Muscle of back (tissue), 11 donors: ENCODE data around the gene DLG2. TPM values are rescaled to one million over a fixed set of nuclear protein-coding genes. Genes with fewer than 3 reads are reported as not detected.

Experiments
- DNase-seq, 3 donors: peaks; one replicate each; pipeline versions ENCODE4 v3.0.0 to v3.0.0-alpha.2; 2013
- polyA plus RNA-seq, 10 donors: library from polyadenylated mRNA; unstranded; fragments of 120-200 nt; gene quantifications; one replicate each; pipeline ENCODE4 v1.2.1, GENCODE V29; 2013; ENCODE audit not compliant: insufficient read length in 10 of 10

The DLG2 gene
- polyA plus RNA-seq, 10 donors: 7.0 to 15.2 (median 10.4) TPM

DNA sequence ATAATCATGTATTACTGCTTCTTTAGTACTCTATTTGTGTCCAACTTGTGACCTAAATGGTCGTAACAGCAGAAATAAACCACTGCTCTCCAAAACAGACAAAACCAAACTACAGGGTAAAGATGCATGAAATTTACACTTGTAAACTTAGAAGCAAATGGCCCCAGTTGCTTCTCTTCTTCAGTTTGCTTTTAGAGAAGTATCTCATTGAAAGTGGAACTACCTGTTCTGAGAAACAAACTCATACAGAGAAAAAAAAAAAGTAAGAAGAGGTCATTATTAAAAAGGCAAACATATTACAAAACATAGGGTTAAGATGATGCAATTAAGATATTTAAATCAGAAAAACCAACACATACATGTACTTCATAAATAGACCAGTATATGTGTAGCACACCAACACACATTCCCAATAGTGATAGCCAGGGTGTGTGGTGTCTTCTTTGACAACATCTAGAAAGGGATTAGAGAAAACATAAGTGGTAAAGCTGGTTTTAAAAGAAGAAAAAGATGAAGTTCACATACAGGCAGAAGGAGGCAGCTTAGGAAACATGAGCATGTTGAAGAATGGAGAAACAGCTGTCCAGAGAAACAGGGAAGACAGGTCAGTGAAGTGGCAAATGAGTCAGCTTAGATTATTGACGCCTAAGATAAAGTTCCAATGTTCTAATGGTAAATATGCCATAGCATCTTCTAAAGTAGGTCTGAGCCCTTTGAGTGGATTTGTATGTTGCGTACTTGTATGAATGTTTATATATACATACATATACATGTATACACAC lies 1496.3 kb downstream of the DLG2 start:
- no peak for DNase-seq

DNA sequence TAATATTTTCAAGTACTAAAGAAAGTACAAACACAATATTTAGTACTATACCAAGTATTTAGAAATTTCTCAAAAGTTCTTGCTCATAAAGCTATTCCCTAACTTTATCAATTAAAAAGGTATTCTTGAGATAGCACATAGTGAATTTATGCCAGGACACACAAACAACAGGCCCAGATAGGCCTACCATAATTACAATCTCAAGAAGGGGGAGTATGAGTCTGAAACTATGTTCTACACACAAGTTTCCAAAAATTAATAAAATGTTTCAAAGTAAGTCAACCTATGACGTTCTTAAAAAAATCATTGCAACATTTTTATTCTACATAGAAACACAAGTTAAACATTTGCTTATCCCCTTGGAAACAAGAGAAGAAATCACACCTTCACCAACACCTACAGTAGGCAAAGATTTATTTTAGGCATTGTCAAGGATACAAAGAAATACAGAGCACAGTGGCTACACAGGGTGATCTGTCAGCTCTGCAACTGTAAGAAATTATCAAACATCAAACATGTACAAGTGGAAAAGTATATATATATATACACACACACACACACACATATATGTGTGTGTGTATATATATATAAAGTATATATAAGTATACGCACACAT lies 1497.1 kb downstream of the DLG2 start:
- no peak for DNase-seq

DNA sequence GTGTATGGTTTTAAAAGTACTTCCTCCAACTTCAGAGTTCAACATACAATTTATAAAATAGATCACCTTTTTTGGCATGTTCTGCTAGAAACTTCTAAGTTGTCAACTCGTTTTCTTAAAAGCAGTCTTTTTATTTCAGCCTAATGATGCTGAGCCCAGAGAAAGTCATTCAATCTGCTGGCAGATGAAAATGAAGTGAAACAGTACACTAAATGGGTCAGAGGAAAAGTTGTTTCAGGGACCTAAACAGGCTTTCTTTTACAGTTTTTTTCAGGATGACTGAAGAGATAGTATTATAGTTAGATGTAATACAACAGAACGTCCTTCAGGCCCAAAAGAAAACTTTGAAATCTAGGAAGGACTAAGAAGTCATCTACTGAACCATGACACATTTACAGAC lies 1498.3 kb downstream of the DLG2 start:
- no peak for DNase-seq

DNA sequence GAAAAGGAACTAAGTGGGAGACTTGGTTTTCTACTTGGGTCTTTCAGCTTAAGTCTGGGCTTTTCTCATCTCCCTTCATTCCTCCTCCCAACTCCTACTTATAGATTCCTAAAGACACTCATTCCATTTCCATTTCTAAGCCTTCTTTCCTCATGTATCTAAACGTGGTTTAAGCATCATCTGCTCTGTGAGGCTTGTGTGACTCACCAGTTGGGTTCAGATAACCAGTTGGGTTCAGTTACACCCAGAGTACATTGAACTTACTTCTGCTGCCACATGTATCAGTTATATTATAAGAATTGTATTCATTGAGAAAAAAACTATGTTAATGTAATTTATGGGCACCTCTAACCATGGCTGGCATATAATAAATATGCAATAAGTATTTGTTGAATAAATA lies 1509.8 kb downstream of the DLG2 start:
- no peak for DNase-seq

DNA sequence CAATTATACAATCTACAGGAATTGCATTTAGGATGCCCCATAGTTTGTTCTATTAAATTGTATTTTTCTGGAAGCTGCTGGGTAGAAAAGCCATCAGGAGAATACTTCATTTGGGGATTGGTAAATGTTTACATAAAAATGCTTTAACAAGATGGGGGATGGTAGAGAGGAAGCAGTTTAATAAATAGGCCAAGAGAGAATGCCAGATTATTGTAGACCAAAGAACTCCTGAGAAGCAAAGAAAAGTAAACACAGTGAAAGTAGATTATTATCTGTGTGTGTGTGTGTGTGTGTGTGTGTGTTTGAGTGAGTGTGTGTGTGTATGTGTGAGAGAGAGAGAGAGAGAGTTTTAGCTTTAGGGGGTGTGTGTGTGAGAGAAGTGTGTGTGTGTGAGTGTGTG lies 1520.6 kb downstream of the DLG2 start:
- no peak for DNase-seq

DNA sequence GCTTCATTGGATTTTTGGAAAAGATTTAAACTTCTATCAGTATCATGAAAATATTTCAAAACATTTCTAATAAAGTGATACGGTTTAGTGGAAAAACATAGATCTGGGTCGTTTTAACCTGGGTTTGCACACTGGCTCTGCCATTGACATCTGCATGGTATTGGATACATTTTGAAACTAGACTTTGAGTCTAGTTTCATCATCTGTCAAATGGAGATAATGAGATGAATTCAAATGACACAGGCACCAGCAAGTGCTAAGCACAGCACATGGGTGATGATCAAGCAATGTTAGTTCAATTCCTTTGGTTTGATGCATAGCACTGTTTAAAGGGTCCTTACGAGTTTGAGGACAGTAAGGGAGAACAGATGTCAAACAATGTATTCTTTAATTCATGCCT lies 1522.0 kb downstream of the DLG2 start:
- DNase-seq: no peak

DNA sequence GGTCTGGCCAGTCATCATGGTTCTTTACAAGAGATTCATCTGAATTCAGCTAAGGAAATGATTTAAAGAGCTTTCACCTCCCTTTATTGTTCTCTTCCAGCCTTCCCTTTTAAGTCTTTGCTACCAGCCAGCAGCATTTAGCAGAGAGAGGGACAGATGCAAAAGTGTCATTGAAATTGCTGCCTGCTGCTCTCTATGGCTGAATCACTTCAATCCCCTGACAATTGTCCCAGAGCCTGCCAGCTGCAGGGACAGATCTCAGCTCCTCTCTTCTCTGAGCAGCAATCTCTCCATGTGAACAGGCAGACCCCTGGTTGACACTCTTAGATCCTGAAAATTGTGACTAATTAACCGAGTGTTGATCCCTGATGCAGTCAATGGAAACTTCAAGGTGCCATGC lies 1524.0 kb downstream of the DLG2 start:
- no peak for DNase-seq

DNA sequence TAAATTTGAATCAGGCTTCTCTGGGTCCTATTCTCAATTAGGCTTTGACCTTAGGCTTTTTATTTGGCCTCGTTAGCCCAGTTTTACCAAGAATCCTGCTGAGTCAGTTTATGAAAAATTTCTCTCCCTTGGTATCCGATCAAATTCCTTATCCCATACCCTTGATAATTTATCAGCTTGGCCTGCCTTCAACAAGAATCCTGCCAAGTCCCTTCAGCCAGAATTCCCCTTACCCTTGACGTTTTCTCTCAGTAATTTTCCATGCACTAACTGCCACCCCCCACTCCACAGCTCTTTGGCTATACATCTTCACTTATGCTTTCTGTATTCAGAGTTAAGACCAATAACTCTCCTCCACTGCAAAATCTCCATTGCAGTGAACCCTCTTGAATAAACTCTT lies 1530.0 kb downstream of the DLG2 start:
- peak in 2 of 3 donors; percentile 2 to 5 for DNase-seq

DNA sequence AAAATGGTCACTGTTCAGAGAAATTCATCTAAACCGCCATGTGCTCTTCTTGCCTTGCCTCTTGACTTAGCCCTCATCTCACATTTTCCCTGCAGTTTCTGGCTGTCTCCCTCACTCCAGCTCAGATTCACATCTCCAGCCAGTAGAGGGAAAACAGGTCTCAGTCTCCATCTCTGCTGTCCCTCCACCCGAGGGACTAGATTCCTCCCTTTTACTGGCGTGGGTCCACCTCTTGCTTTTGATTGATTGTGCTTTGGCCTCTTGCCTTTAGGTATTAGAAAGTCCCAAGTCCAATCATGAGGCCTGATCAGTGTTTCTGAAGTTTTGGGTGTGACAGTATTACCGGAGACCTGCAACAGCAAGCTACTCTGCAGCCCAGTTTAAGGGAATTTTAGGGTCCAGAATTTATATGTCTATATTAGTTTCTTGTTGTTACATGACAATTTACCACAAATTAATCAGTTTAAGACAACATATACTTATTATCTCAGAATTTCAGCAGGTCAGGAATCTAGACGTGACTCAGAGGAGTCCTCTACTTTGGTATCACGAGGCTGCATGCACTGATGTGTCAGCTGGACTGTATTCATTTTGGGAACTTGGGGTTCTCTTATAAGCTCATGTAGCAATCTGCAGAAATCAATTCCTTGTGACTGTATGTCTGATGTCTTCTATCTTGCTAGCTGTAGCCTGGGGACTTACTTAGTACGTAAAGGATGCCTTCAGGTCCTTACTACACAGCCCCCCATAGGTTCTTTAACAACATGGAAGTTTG lies 1535.7 kb downstream of the DLG2 start:
- no peak for DNase-seq

DNA sequence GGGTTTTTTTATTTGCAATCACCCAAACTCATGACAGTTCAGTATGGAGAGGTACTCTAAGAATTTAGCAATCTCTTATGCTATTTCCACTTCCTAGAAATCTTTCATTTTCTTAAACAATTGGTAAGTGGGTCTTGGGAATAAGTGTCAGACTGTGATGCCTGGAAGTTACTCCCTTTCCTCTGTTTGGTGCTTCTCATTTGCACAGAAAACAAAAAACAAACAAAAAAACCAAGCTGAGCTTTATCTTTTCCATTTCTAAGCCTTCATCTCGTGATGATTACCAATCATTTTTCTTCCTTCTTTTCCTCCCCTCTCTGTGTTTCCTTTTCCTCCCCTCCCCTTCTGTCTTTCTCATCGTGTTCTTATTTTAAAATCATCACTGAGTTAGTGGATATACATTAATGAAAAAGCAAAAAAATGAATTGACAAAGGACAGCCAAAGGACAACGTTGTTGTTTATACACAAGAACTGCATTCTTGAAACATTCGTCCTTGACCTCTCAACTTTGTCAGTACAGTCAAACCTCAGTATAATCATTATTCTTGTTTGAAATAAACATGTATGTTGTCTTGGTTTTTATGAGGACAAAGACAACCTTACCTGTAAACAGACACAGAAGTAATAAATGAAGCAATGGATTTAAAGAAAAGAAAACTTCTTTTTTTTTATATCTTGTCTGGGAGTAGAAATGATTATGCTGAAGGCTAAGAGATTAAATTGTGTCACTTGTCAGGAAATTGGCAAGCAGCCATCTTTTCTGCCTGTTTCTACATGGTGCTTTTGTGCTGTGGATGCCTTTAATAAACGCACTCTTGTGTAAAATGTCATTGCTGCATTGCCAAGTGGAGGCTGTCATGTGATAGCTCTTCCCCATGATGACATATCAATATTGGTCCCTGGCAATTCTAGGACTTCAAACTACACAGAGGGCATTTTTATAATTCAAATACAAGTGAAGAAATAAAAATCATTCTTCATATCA lies 1537.8 kb downstream of the DLG2 start:
- peak in 1 of 3 donors; percentile 3 for DNase-seq

DNA sequence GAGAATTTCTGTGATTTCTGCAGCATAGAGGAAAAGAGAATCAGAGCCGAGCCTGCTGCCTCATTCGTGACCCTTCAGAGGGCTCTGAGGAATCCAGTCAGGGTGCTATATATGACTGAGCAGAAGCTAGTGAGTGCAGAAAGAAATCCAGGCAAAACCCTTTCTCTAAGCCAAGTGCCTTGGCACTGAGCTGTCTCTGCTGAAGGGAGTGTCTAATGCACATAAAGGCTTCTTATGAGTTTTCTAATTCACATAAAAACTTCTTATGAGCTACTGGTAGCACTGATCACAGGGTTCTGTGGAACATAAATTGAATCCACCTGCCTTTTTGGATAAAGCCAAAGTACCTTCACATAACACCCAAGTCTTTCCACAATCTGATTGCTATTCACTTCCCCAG lies 1555.3 kb downstream of the DLG2 start:
- no peak for DNase-seq

DNA sequence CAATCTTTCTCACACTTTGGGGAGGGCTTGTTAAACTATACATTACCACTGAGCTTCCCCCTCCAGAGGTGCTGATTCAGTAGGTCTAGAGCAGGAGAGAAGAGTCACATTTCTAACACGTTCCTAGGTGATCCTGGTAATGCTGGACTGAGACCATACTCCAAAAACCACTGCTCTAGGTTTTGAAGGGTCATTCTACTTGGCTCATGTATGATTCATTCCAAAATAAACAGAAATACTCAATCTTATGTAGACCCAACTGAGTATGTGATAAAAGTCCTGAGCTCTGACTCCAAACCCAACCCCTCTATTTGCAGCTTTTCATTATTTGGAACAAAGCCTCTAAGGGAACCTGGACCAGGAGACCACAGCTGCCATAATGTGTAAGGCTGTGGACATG lies 1558.1 kb downstream of the DLG2 start:
- no peak for DNase-seq

DNA sequence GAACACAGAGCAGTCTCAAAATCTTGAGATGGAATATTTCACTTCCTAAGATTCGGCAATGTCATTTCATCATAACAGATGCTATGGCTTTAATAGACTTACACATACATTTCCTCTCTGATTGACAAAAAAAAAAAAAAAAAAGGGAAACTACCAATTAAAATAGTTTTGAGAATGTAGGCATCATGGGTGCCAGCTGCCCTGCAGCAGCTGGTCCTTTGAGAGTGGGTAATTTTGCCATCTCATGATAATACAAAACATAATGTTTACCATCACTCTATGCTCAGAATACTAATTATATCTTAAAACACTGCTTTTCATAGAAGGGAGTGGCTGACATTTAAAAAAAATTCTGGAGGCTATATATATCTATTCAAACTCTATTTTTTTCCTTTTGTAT lies 1565.4 kb downstream of the DLG2 start:
- DNase-seq: no peak

DNA sequence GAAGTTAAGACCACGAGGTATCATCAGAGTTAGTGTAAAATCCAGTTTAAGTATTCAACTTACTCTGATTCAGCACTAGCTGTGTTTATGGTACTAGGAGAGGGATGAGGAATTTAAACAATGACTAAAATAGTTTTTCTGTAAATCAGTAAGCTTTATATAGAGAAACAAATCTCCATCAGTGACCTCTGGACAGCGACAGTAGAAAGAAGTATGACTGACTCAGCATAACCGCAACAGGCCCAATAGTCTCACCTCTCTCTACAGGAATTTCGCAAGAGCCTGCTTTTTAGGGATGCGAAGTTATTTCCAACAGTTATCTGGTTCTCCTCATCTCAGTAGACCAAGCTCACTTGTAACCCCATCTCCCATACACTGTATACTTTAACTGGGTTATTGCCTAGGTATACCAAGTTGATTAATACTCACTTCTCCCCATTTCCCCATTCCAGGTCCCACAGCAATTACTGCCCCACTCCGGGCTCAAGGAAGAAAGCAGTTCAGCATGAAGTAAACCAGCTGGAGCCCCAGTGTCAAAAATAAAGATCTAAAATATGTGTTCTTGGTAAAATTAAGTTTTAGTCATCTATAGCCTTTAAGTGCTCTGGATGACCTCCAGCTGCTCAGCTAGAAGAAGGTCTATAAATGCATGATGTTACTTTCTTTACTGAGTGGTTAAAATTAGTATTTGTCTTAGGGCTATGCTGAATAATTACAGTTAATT lies 1570.3 kb downstream of the DLG2 start:
- no peak for DNase-seq

DNA sequence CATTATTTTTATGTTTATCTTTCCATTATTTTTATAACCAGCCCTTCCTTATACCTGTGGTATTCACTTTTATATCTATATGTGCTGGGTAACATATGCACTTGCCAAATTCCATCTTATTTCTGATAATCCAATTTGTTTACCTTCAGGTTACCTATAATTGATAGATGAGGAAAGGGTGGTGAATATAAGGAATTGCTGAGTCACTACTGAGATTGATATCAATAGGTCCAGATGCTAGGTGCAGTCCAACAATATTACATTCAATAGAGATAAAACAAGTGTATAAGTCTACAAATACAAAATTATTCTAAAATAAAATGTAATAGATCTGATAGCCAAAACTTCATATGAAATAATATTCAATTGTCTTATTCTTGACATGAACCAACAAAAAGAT lies 1582.0 kb downstream of the DLG2 start:
- no peak for DNase-seq

DNA sequence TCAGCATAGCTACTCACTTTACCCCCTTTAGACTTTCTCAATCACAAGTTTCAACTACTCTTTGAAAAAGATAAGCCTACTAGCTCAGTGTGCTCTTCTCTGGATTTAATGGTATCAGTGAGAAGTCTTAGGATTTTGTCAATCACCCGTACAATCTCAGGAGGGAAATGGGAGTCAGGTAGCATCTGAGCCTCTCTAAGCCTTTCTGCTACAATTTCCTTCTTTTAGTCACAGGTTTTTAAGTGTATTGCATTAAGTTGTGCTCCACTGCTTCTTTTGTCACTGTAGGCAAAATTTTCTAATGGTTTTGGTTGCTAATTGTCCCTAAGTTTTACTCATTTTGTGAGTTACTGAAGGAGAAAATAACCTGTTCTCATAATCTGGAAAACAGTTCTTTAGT lies 1582.4 kb downstream of the DLG2 start:
- no peak for DNase-seq

DNA sequence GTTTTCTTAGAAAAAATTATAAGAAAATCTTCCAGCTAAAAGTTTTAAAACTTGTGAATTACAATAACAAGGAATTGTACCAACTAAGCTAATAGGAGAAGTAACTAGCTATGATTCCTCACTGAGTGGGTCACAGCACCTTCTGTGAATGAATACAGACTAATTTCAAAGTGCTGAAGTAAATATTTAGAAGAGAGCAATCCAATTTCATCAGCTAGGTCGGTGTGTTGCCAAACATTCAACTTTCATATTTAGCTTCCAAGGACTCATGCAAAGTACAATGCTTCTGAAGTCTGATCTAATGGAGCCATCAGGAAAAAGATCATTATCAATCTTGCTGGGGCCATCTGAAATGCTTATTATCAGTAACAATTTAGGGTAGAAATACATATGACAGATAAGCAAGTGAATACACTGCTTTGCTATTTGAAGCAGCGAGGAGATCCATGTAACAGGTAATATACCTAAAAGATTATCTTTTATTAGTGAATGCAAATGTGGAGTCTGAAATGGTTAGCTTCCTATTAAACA lies 1590.4 kb downstream of the DLG2 start:
- DNase-seq: no peak

DNA sequence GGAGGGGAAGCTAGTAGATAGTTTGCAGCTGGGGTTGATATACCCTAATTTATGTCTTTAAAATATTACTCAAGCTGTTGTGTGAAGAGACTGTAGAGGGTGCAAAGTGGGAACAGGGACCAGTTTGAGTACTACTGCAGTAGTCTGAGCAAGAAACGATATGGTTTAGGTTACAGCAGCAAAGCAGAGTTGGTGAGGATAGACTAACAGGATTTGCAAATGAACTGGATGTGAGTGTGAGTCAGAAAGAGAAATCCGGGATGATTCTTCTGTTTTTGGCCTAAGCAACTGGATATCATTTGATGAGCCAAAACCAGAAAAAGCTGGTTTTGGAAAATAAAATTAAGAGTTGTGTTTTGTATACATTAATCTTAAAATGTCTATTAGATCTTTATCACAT lies 1591.5 kb downstream of the DLG2 start:
- DNase-seq: no peak

DNA sequence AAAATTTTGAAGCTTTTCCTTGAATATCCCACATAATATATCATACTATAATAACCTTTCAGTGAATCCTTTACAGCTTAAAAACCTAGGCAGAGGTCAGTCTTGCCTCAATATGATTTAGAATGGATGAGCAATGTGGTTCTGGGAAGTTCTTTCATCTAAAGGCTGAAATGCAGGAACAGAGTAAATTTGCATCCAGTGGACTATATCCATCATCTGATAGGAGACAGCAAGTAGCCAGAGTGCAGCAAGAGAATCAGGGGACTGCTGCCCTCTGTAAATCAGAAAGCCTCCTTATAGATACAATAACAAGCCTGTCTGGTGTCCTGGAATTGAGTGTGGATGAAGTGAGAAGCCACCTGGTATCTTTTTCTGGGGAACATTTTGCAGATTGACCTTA lies 1592.7 kb downstream of the DLG2 start:
- DNase-seq: no peak

DNA sequence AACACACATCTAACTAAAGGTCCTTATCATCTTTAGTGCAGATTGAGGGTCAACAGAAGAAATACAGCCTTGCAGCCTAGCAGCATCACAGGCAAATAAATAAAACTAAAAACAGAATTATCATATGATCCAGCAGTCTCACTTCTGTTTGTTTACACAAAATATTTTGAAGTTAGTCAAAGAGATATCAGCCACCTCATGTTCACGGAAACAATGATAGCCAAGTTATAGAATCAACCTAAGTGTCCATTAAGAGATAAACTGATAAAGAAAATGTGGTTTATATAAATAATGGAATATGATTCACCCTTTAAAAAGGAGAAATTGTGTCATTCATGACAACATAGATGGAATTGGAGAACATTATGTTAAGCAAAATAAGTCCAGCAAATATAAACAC lies 1602.9 kb downstream of the DLG2 start:
- no peak for DNase-seq

DNA sequence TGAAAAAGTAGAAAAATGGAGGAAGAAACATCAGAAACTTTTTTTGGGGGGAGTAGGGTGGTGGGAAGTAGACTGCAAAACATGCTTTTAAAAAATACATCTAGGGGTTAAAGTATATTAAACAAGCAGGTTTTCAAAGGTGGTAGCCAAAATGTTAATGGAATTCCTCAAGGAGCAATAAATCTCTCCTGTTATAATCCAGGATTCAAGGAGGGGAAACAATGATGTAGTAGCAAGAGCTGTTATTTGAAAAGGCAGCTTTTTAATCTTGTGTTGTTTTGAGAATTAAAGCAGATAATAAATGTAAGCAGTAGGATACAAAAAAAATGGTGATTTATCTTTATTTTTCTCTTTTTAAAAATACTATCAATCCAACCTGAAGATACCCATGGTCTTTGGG lies 1604.4 kb downstream of the DLG2 start:
- no peak for DNase-seq
